ENCODE results near the gene SLC30A9.

- TF ChIP-seq CTCF (optimal IDR thresholded peaks at IDR 0.05 in 1 of 3, IDR thresholded peaks at IDR 0.05 in 1 of 3, conservative IDR thresholded peaks at IDR 0.05 in 1 of 3; ENCODE audit: extremely low read depth in 1 of 3, insufficient read depth in 2 of 3, low read length in 3 of 3) (no peak), EZH2 (IDR thresholded peaks at IDR 0.05; ENCODE audit: low read length) (no peak)
Measured at GRCh38 chr4:42088386-42088785, 98.1 kb downstream of the SLC30A9 start.

All from keratinocyte (primary cell).